ENCODE data around the gene RCAN1. TPM values are rescaled to one million over a fixed set of nuclear protein-coding genes. Genes with fewer than 3 reads are reported as not detected.

The RCAN1 gene
- total and polyA plus RNA-seq, 2 of the 13 experiments (the other 11 are each of a cell fraction or from before 2014, with no cell fraction given), result 9.4 to 34.1 TPM

- TF ChIP-seq ZNF142 (CRISPR knock-in tag; IDR thresholded peaks at IDR 0.05) (no peak), AGO2 (optimal IDR thresholded peaks at IDR 0.05; ENCODE audit: low read depth, low read length) (no peak), ZNF543 (CRISPR knock-in tag; IDR thresholded peaks at IDR 0.05) (no peak), SMAD9 (CRISPR knock-in tag; IDR thresholded peaks at IDR 0.05) (no peak), BRF2 (CRISPR knock-in tag; IDR thresholded peaks at IDR 0.05) (no peak), PRMT3 (CRISPR knock-in tag; IDR thresholded peaks at IDR 0.05; ENCODE audit: borderline replicate concordance, low read depth) (no peak), ZNF232 (CRISPR knock-in tag; IDR thresholded peaks at IDR 0.05; ENCODE audit: borderline replicate concordance) (no peak), FOSL1 (CRISPR knock-in tag; IDR thresholded peaks at IDR 0.05; ENCODE audit: borderline replicate concordance) (no peak), GABPA (IDR thresholded peaks at IDR 0.05; ENCODE audit: low read depth, low read length) (no peak), GABPA (CRISPR knock-in tag; IDR thresholded peaks at IDR 0.05; ENCODE audit: low read depth) (peak; percentile 35; the same call in 1 of the 2 replicates), NR0B2 (CRISPR knock-in tag; IDR thresholded peaks at IDR 0.05) (no peak), THAP11 (CRISPR knock-in tag; IDR thresholded peaks at IDR 0.05) (no peak), KLF9 (CRISPR knock-in tag; IDR thresholded peaks at IDR 0.05; ENCODE audit: low read depth) (no peak), FOXJ3 (CRISPR knock-in tag; IDR thresholded peaks at IDR 0.05; ENCODE audit: borderline replicate concordance) (peak; percentile 42; the same call in 1 of the 2 replicates), AKNA (CRISPR knock-in tag; IDR thresholded peaks at IDR 0.05; ENCODE audit: borderline replicate concordance) (no peak), ZNF577 (CRISPR knock-in tag; IDR thresholded peaks at IDR 0.05; ENCODE audit: borderline replicate concordance, low read depth) (no peak), TEAD2 (CRISPR knock-in tag; IDR thresholded peaks at IDR 0.05) (no peak), PTBP1 (IDR thresholded peaks at IDR 0.05; ENCODE audit: low read depth, low read length, poor library complexity, severe bottlenecking) (no peak)
Observed at GRCh38 chr21:34522284-34522683, 92.6 kb downstream of the RCAN1 start (continued).

Data from HepG2 (cell line).